OCI-M1 (cell line): ENCODE results near the gene NMRAL1.

Experiments
- DNase-seq: peaks from one replicate; lab custom pipeline; 2025; lab: John Stamatoyannopoulos, UW

NMRAL1 gene

GRCh38 chr16:4465977-4466779 is 8.2 kb downstream of the NMRAL1 start:
- DNase-seq = no peak

- DNase-seq = no peak
Measured at GRCh38 chr16:4463522-4464163, 10.8 kb downstream of the NMRAL1 start.

- DNase-seq = peak; percentile 13
Measured at GRCh38 chr16:4461250-4462085, 13.0 kb downstream of the NMRAL1 start.

GRCh38 chr16:4460936-4461249 is 13.5 kb downstream of the NMRAL1 start:
- no peak for DNase-seq

DNA sequence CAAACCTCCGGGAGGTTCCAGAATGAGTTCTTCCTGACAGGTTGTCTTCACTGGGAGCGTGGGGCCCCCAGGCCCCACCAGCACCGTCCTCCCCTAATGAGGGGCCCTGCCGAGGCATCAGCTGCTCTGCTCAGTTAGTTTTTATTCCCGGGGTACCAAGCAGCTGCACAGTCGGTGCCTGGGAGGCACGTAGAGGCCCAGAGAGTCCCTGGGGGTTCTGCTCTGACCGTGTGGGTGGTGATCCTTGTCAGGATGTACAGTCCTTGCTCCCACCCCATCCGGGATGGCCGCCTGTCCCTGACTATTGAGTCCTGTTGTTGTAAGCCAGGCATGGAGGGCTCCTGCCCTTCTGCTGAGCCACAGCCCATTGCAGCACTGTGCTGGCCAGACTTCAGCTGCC is 18.5 kb downstream of the NMRAL1 start:
- DNase-seq = no peak

- no peak for DNase-seq
Measured at GRCh38 chr16:4455081-4455480, 19.3 kb downstream of the NMRAL1 start.

DNA sequence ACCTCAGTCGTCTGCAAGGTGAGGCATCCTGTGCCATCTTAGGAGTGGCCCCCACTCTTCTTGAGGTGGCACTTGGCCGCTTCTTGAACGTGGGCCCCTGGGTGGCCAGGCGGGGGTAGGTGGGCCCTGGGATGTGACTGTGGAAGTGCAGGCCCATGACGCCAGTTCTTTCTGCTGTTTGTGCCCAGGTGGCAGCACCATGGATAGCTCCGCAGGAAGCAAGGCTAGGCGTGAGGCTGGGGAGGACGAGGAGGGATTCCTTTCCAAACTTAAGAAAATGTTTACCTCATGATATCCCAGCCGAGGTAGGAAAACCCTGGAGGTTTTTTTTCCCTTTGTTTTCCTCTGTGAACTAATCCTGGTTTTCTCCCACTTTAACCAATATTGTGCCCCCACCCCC is 19.8 kb downstream of the NMRAL1 start:
- DNase-seq = no peak

DNA sequence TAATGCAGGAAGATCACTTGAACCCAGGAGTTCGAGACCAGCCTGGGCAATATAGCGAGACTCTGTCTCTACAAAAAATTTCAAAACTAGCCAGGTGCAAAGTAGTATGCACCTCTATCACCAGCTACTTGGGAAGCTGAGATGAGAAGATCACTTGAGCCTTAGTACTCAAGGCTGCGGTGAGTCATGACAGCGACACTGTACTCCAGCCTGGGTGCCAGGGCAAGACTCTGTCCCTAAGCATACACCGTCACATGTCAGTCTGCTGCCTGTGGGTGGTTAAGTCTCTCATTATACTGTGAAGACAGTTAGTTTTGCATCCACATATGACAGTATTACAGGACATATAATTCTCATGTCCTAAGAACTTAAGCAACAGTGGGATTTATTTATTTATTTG is 21.8 kb downstream of the NMRAL1 start:
- no peak for DNase-seq

DNA sequence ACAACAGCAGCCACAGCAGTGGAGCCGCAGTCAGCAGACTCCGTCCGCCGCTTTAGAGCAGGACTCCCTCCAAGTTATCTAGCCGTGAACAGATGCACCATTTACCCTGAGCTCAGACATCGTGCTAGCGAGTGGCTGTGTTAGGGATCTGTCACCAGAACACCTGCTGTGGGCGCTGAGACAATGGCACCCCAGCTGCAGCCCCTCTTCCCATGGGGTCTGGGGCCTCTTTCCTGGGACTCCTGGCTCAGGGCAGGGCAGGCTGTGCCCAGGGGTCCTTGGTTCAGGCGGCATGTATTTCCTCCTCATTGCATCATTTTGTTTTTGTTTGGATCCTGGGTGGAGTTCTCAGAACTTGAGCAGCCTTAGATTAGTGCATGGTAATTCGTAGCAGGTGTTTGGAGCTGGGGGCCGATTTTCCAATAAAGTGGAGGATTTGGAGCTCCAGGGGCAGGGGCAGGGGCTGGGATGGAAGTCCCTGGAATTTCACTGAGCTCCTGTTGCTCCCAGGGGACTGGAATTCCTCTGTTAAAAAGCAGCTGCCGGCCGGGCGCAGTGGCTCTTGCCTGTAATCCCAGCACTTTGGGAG is 23.4 kb downstream of the NMRAL1 start:
- DNase-seq = peak; percentile 34

DNA sequence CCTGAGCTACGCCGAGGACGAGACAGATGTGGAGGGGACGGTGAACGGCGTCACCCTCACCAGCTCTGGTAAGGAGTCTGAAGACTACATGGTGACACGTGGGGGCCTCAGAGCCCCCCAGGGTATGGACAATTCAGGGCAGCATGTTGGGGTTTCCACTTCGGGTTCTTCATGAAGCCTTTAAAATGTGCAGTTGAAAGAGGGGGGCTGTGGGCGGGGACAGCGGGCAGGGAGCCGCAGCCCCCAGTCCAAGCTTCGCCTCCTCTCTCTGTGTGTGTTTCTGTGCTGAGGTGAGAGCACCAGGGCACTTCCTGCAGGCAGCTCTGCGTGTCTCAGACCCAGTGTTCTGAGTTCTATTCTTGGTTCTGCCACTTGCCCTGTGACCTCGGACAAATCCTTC is 24.0 kb downstream of the NMRAL1 start:
- no peak for DNase-seq

GRCh38 chr16:4443986-4444385 is 30.4 kb downstream of the NMRAL1 start:
- DNase-seq = no peak

DNA sequence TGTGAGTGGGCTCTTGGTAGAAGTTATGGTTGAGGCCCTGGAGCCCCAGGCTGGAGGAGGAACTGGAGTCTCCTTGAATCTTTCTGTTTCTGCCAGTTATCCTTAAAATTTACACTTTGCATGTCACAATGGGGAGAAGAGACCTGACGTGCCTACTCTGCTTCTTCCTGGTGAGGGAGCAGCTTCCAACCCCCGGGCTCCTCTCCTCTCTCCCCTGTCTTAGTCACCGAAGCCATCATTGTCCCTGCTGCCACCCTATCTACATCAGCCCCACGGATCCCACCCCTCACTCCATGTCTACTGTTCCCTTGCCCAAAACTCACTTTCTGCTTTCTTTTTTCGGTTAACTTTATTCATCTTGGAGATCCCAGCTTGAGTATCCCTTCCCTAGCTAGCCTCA is 31.2 kb downstream of the NMRAL1 start:
- no peak for DNase-seq

GRCh38 chr16:4442371-4442770 is 32.1 kb downstream of the NMRAL1 start:
- no peak for DNase-seq

DNA sequence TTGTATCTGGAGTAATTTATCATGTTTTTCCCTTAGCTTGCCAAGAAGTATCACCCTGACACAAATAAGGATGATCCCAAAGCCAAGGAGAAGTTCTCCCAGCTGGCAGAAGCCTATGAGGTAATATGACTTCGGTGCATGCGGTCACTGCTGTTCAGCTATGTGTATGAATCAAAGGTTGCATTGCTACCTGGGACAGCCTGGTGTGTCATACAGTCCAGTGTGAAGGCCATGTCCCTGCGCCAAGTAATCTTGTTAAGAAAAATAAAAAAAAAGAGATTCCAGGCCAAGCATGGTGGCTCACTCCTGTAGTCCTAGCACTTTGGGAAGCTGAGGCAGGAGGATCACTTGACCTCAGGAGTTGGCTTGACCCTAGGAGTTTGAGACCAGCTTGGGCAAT is 37.1 kb downstream of the NMRAL1 start:
- no peak for DNase-seq

DNA sequence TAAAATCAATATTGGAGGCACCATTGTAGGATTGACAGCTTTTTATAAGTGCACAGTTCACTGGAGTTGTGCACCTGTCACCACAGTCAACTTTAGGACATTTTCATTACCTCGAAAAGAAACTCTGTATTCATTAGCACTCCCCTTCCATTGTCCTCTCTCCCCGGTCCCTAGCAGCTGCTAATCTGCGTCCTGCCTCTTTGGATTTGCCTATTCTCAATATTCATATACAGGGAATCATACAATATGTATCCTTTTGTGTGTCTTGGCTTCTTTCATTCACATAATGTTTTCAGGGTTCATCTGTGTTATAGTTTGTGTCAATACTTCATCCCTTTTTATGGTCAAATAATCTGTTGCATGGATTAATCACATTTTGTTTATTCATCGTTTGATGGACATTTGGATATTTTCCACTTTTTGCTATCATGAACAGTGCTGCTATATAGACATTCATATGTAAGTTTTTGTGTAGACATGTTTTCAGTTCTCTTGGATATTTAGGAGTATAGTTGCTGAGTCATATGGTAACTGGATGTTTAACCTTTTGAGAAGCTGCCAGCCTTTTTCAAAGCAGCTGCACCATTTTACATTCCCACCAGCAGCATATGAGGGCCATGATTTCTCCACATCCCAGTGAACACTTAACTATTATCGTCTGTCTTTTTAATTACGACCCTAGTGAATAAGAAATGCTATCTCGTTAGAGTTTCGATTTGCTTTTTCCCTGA is 38.9 kb downstream of the NMRAL1 start:
- no peak for DNase-seq

- peak; percentile 98 for DNase-seq
Measured at GRCh38 chr16:4433914-4434787, 40.3 kb downstream of the NMRAL1 start.

DNA sequence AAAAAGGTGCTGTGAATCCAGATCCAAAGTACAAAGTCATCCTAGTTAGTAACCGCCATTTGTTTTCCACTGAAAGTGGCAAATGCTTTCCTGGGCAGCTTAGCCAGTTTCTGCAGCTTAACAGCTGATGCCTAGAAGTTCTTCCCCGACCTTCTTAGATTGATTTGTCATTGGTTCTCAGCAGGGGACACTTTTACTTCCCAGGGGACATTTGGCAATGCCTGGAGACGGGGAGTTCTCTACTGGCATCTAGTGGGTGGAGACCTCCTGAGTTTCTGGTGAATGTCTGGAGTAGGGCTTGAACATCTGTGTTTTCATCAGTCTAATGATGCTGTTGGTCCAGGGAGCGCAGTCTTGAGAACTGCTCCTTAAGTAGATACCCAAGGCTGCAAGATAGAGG is 41.2 kb downstream of the NMRAL1 start:
- peak; percentile 51 for DNase-seq

DNA sequence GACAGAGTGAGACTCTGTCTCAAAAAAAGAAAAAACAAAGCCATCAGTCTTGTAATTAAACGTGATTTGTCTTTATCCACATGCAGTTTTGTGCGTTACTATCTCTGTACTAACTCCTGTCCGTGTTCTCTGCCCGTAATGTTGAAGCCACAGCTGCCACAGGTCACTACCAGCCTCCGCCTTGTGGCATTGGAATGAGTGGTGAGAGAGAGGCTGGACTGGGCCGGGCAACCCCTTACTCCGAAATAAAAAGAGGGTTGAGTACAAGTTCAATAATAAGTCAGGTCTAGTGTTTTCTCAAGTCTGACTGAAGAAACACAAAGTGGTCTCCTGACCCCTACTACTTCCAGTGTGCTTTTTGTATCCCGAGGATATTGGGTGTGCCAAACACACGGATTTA is 43.4 kb downstream of the NMRAL1 start:
- no peak for DNase-seq

- DNase-seq = no peak
Measured at GRCh38 chr16:4428500-4428899, 45.9 kb downstream of the NMRAL1 start.

DNA sequence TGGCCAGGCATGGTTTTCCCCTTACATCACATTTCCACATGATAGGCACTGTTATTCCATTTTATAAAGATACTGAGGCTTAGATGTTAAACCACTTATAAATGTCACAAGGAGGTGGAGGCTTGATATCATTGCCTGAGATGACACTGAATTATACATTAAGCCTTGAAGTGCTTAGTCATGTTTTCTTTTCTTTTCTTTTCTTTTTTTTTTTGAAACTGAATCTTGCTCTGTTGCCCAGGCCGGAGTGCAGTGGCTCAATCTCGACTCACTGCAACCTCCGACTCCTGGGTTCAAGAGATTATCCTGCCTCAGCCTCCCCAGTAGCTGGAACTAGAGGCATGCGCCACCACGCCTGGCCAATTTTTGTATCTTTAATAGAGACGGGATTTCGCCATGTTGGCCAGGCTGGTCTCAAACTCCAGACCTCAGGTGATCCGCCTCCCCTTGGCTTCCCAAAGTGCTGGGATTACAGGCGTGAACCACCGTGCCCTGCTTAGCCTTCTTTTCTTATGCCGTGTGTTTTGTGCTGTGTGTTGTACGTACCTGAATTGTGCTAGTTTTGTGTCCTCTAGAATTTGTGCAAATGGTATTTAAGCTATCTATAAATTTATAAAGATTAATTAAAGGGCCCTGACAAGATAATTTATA is 47.6 kb downstream of the NMRAL1 start:
- DNase-seq = no peak
